HepG2 (cell line): ENCODE results near the gene FADD. TPM values are rescaled to one million over a fixed set of nuclear protein-coding genes. Genes with fewer than 3 reads are reported as not detected.

Experiments used
- CREM ChIP-seq, 2 experiments: sonication (generic) in 1 of 2; formaldehyde crosslinking in 1 of 2; IDR thresholded peaks; 2 replicates each; pipeline versions ENCODE4 v1.4.0 to v1.6.1; 2016 to 2020; ENCODE audit warnings: antibody characterized with exemption in 1 of 2, mild to moderate bottlenecking in 1 of 2, missing genetic modification reagents in 1 of 2
- EHMT2 ChIP-seq: fragments of 200-600 bp; sonication (generic); IDR thresholded peaks from 2 replicates; pipeline ENCODE4 v1.7.0; 2017; ENCODE audit warnings: antibody characterized with exemption, low read depth, low read length, borderline replicate concordance
- FIP1L1 ChIP-seq: fragments of 200-400 bp; formaldehyde crosslinking; IDR thresholded peaks from 2 replicates; pipeline ENCODE4 v1.6.1; 2018; ENCODE audit warnings: low read depth, mild to moderate bottlenecking, low read length, moderate library complexity, borderline replicate concordance; ENCODE audit not compliant: insufficient read depth
- FLYWCH1 ChIP-seq: sonication (generic); formaldehyde crosslinking; IDR thresholded peaks from 2 replicates; pipeline ENCODE4 v1.8.1; 2023; ENCODE audit warnings: mild to moderate bottlenecking, missing genetic modification reagents
- NFRKB ChIP-seq: fragments of 450-650 bp; IDR thresholded peaks from 2 replicates; pipeline ENCODE4 v1.6.1; 2017
- RBAK ChIP-seq: sonication (generic); formaldehyde crosslinking; IDR thresholded peaks from 2 replicates; pipeline ENCODE4 v1.5.1; 2020; ENCODE audit warnings: mild to moderate bottlenecking, missing genetic modification reagents
- RFXAP ChIP-seq: sonication (generic); formaldehyde crosslinking; IDR thresholded peaks from 2 replicates; pipeline ENCODE4 v1.4.0; 2020; ENCODE audit warnings: missing genetic modification reagents, borderline replicate concordance
- TAF1 ChIP-seq: sonication (generic); formaldehyde crosslinking; IDR thresholded peaks from 2 replicates; pipeline ENCODE4 v1.4.0; 2020; ENCODE audit warnings: missing genetic modification reagents
- ZBTB42 ChIP-seq: sonication (generic); formaldehyde crosslinking; IDR thresholded peaks from 2 replicates; pipeline ENCODE4 v1.5.0; 2020; ENCODE audit warnings: mild to moderate bottlenecking, missing genetic modification reagents
- ZNF12 ChIP-seq: sonication (generic); formaldehyde crosslinking; IDR thresholded peaks from 2 replicates; pipeline ENCODE4 v1.5.0; 2020; ENCODE audit warnings: missing genetic modification reagents
- ZNF335 ChIP-seq: sonication (generic); formaldehyde crosslinking; IDR thresholded peaks from 2 replicates; pipeline ENCODE4 v1.4.0; 2020; ENCODE audit warnings: missing genetic modification reagents
- ZNF510 ChIP-seq: sonication (generic); formaldehyde crosslinking; IDR thresholded peaks from 2 replicates; pipeline ENCODE4 v1.4.0; 2020; ENCODE audit warnings: low read depth, mild to moderate bottlenecking, missing genetic modification reagents
- ZSCAN12 ChIP-seq: sonication (generic); formaldehyde crosslinking; IDR thresholded peaks from 2 replicates; pipeline ENCODE4 v1.9.0; 2021; ENCODE audit warnings: mild to moderate bottlenecking, missing genetic modification reagents
- polyA plus RNA-seq, 8 experiments: library from polyadenylated mRNA; depleted of rRNA in 3 of 8; stranded (reverse) in 7 of 8; unstranded in 1 of 8; fragments of >200 nt; fragmentation: Illumina TruSeq in 4 of 8; extraction: Trizol in 4 of 8; gene quantifications; 2 replicates each; pipeline versions ENCODE4 v1.2.1 to v1.2.3, GENCODE V29; 2011 to 2016; ENCODE audit warnings: low read depth in 4 of 8, missing spikeins in 1 of 8, mixed read lengths in 1 of 8; ENCODE audit not compliant: insufficient read depth in 1 of 8
- total RNA-seq, 5 experiments: library from RNA; depleted of rRNA; stranded (reverse); fragments of >200 nt; fragmentation: Illumina TruSeq; extraction: Trizol; gene quantifications; 2 replicates each; pipeline ENCODE4 v1.2.3, GENCODE V29; 2016; ENCODE audit warnings: low read depth in 1 of 5
- TF ChIP-seq, protein P1 (sequence below), 2 experiments: IDR thresholded peaks; 2 replicates each; pipeline ENCODE4 v1.6.1; 2011 to 2012; ENCODE audit warnings: low read length in 2 of 2, borderline replicate concordance in 1 of 2, low read depth in 1 of 2, mild to moderate bottlenecking in 1 of 2, moderate library complexity in 1 of 2
- TF ChIP-seq, protein P2 (sequence below): sonication (generic); formaldehyde crosslinking; IDR thresholded peaks from 2 replicates; pipeline ENCODE4 v1.8.0; 2022; ENCODE audit warnings: missing genetic modification reagents, mild to moderate bottlenecking, inconsistent platforms, borderline replicate concordance
- TF ChIP-seq, protein P3 (sequence below): sonication (generic); formaldehyde crosslinking; IDR thresholded peaks from 2 replicates; pipeline ENCODE4 v1.4.0; 2020; ENCODE audit warnings: missing genetic modification reagents, borderline replicate concordance
- TF ChIP-seq, protein P4 (sequence below), 2 experiments: sonication (generic) in 1 of 2; formaldehyde crosslinking in 1 of 2; IDR thresholded peaks; 2 replicates each; pipeline versions ENCODE4 v1.4.0 to v1.6.1; 2018 to 2020; ENCODE audit warnings: missing genetic modification reagents in 2 of 2, borderline replicate concordance in 1 of 2, low read depth in 1 of 2, mild to moderate bottlenecking in 1 of 2, missing biosample characterization in 1 of 2
- TF ChIP-seq, protein P5 (sequence below): sonication (generic); IDR thresholded peaks from 2 replicates; pipeline ENCODE4 v1.6.1; 2016; ENCODE audit warnings: low read depth, borderline replicate concordance

Gene FADD
- total and polyA plus RNA-seq, 2 of the 13 experiments (the other 11 are each of a cell fraction or from before 2014, with no cell fraction given), result 14.2 to 22.2 TPM

DNA sequence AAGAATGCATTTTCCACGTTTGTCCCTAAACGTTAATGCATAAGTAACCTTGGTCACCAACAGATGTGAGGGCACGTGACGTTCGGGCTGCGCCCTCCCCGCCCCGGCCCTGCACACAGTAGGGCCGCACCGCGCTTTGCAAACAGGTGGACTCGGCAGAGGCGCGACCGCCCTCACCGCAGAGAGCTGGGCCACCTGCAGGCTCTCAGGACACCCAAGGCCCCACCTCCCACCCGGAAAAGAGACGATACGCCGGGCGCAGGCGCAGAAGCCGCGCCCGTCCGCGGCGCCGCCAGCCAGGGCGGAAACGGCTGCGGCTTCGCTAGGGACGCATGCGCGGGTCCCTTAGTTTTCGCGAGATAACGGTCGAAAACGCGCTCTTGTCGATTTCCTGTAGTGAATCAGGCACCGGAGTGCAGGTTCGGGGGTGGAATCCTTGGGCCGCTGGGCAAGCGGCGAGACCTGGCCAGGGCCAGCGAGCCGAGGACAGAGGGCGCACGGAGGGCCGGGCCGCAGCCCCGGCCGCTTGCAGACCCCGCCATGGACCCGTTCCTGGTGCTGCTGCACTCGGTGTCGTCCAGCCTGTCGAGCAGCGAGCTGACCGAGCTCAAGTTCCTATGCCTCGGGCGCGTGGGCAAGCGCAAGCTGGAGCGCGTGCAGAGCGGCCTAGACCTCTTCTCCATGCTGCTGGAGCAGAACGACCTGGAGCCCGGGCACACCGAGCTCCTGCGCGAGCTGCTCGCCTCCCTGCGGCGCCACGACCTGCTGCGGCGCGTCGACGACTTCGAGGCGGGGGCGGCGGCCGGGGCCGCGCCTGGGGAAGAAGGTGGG lies at the start of gene FADD (continued):
- TF ChIP-seq, protein P1, sequence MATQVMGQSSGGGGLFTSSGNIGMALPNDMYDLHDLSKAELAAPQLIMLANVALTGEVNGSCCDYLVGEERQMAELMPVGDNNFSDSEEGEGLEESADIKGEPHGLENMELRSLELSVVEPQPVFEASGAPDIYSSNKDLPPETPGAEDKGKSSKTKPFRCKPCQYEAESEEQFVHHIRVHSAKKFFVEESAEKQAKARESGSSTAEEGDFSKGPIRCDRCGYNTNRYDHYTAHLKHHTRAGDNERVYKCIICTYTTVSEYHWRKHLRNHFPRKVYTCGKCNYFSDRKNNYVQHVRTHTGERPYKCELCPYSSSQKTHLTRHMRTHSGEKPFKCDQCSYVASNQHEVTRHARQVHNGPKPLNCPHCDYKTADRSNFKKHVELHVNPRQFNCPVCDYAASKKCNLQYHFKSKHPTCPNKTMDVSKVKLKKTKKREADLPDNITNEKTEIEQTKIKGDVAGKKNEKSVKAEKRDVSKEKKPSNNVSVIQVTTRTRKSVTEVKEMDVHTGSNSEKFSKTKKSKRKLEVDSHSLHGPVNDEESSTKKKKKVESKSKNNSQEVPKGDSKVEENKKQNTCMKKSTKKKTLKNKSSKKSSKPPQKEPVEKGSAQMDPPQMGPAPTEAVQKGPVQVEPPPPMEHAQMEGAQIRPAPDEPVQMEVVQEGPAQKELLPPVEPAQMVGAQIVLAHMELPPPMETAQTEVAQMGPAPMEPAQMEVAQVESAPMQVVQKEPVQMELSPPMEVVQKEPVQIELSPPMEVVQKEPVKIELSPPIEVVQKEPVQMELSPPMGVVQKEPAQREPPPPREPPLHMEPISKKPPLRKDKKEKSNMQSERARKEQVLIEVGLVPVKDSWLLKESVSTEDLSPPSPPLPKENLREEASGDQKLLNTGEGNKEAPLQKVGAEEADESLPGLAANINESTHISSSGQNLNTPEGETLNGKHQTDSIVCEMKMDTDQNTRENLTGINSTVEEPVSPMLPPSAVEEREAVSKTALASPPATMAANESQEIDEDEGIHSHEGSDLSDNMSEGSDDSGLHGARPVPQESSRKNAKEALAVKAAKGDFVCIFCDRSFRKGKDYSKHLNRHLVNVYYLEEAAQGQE (IDR thresholded peaks at IDR 0.05; ENCODE audit: borderline replicate concordance in 1 of 2, low read depth in 1 of 2, low read length in 2 of 2), result no peak
- TF ChIP-seq TAF1 (CRISPR knock-in tag) (peak; percentile 83), NFRKB (no peak), RFXAP (CRISPR knock-in tag) (no peak; the same call in 1 of the 2 replicates), ZNF510 (CRISPR knock-in tag) (0 out of 2 replicates have a peak, but pooled peaks have one; percentile 51), CREM (IDR thresholded peaks at IDR 0.05) (peak; percentile 11; the same call in 1 of the 2 replicates), CREM (CRISPR knock-in tag; IDR thresholded peaks at IDR 0.05) (no peak), ZNF12 (no peak), ZNF335 (CRISPR knock-in tag) (0 out of 2 replicates have a peak, but pooled peaks have one; percentile 56), ZBTB42 (CRISPR knock-in tag) (no peak), FLYWCH1 (CRISPR knock-in tag) (0 out of 2 replicates have a peak, but pooled peaks have one; percentile 58), ZSCAN12 (CRISPR knock-in tag) (0 out of 2 replicates have a peak, but pooled peaks have one; percentile 27), FIP1L1 (no peak), EHMT2 (no peak), RBAK (CRISPR knock-in tag) (no peak)
- TF ChIP-seq, protein P2, sequence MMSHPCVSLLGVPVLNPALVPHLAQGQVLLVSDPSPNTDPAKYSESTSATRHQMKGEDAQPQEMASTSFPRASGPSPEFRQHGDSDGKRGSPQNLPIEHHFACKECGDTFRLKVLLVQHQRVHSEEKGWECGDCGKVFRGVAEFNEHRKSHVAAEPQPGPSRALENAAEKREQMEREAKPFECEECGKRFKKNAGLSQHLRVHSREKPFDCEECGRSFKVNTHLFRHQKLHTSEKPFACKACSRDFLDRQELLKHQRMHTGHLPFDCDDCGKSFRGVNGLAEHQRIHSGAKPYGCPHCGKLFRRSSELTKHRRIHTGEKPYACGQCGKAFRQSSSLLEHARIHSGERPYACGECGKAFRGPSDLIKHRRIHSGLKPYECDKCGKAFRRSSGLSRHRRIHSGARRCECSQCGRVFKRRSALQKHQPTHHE (CRISPR knock-in tag), result 0 out of 2 replicates have a peak, but pooled peaks have one; percentile 58
- TF ChIP-seq, protein P3, sequence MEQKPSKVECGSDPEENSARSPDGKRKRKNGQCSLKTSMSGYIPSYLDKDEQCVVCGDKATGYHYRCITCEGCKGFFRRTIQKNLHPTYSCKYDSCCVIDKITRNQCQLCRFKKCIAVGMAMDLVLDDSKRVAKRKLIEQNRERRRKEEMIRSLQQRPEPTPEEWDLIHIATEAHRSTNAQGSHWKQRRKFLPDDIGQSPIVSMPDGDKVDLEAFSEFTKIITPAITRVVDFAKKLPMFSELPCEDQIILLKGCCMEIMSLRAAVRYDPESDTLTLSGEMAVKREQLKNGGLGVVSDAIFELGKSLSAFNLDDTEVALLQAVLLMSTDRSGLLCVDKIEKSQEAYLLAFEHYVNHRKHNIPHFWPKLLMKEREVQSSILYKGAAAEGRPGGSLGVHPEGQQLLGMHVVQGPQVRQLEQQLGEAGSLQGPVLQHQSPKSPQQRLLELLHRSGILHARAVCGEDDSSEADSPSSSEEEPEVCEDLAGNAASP (CRISPR knock-in tag), result no peak; the same call in 1 of the 2 replicates
- TF ChIP-seq, protein P4, sequence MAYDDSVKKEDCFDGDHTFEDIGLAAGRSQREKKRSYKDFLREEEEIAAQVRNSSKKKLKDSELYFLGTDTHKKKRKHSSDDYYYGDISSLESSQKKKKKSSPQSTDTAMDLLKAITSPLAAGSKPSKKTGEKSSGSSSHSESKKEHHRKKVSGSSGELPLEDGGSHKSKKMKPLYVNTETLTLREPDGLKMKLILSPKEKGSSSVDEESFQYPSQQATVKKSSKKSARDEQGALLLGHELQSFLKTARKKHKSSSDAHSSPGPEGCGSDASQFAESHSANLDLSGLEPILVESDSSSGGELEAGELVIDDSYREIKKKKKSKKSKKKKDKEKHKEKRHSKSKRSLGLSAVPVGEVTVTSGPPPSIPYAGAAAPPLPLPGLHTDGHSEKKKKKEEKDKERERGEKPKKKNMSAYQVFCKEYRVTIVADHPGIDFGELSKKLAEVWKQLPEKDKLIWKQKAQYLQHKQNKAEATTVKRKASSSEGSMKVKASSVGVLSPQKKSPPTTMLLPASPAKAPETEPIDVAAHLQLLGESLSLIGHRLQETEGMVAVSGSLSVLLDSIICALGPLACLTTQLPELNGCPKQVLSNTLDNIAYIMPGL (CRISPR knock-in tag; IDR thresholded peaks at IDR 0.05; ENCODE audit: borderline replicate concordance in 1 of 2, low read depth in 1 of 2), result peak; percentile 33 to 58; a peak in 2 of 4 replicates
- TF ChIP-seq, protein P5, sequence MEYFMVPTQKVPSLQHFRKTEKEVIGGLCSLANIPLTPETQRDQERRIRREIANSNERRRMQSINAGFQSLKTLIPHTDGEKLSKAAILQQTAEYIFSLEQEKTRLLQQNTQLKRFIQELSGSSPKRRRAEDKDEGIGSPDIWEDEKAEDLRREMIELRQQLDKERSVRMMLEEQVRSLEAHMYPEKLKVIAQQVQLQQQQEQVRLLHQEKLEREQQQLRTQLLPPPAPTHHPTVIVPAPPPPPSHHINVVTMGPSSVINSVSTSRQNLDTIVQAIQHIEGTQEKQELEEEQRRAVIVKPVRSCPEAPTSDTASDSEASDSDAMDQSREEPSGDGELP, result peak; percentile 62; the same call in 1 of the 2 replicates
